ENCODE results near the gene ELP2.

DNA sequence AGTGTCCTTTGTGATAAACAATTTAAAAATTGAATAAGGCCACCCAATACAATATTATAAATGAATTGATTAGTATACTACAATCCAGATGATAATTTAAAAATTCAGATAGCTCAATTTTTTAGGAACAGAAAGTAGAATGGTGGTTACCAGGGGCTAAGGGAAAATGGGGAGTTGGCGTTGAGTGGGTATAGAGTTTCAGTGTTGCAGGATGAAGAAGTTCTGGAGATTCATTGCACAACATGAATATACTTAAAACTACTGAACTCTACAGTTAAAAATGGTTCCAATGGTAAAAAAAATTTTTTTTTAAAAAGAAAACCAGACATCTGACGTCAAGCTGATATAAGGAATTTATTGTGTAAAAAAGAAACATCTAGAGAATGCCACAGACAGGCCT, 21.5 kb upstream of the ELP2 start:
- TF ChIP-seq, protein P1, sequence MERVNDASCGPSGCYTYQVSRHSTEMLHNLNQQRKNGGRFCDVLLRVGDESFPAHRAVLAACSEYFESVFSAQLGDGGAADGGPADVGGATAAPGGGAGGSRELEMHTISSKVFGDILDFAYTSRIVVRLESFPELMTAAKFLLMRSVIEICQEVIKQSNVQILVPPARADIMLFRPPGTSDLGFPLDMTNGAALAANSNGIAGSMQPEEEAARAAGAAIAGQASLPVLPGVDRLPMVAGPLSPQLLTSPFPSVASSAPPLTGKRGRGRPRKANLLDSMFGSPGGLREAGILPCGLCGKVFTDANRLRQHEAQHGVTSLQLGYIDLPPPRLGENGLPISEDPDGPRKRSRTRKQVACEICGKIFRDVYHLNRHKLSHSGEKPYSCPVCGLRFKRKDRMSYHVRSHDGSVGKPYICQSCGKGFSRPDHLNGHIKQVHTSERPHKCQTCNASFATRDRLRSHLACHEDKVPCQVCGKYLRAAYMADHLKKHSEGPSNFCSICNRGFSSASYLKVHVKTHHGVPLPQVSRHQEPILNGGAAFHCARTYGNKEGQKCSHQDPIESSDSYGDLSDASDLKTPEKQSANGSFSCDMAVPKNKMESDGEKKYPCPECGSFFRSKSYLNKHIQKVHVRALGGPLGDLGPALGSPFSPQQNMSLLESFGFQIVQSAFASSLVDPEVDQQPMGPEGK (CRISPR knock-in tag; IDR thresholded peaks at IDR 0.05; ENCODE audit: borderline replicate concordance) = no peak
- TF ChIP-seq ZNF70 (CRISPR knock-in tag; IDR thresholded peaks at IDR 0.05) (no peak), TSHZ2 (CRISPR knock-in tag; IDR thresholded peaks at IDR 0.05) (no peak), CREB5 (CRISPR knock-in tag; IDR thresholded peaks at IDR 0.05; ENCODE audit: low read depth) (no peak), GLIS3 (CRISPR knock-in tag; IDR thresholded peaks at IDR 0.05) (no peak), TOX (CRISPR knock-in tag; IDR thresholded peaks at IDR 0.05; ENCODE audit: borderline replicate concordance) (no peak), ZNF565 (CRISPR knock-in tag; conservative IDR thresholded peaks at IDR 0.05; ENCODE audit: low read depth) (no peak), CSDC2 (CRISPR knock-in tag; IDR thresholded peaks at IDR 0.05) (no peak)
- TF ChIP-seq, protein P2, sequence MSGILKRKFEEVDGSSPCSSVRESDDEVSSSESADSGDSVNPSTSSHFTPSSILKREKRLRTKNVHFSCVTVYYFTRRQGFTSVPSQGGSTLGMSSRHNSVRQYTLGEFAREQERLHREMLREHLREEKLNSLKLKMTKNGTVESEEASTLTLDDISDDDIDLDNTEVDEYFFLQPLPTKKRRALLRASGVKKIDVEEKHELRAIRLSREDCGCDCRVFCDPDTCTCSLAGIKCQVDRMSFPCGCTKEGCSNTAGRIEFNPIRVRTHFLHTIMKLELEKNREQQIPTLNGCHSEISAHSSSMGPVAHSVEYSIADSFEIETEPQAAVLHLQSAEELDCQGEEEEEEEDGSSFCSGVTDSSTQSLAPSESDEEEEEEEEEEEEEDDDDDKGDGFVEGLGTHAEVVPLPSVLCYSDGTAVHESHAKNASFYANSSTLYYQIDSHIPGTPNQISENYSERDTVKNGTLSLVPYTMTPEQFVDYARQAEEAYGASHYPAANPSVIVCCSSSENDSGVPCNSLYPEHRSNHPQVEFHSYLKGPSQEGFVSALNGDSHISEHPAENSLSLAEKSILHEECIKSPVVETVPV (CRISPR knock-in tag; IDR thresholded peaks at IDR 0.05) = no peak
